Naive thymus-derived CD8-positive, alpha-beta T cell (primary cell): ENCODE measurements around the gene BLM. TPM values are rescaled to one million over a fixed set of nuclear protein-coding genes. Genes with fewer than 3 reads are reported as not detected.

Source experiments
- ATAC-seq, 2 donors: fragments of 150-1000 bp; cut with Tn5 transposase in 1 of 2; sonication (Bioruptor Pico), chemical (Tn5 transposase) in 1 of 2; 1 replicate in 1 of 2; 2 replicates in 1 of 2; pipeline ENCODE4 v1.10.0; 2021; ENCODE audit warnings: mild to moderate bottlenecking in 2 of 2, moderate library complexity in 2 of 2
- POLR2A ChIA-PET: fragments of 350-600 bp; sonication (Branson Sonifier 250); formaldehyde crosslinking; loops from one replicate; lab custom pipeline; 2021; ENCODE audit warnings: antibody characterized with exemption; lab: Charles Lee
- DNase-seq, 10 donors: peaks; one replicate each; pipeline versions ENCODE4 v3.0.0 to v3.0.0-alpha.2; 2020 to 2022
- H3K27ac Mint-ChIP-seq, 10 donors: one replicate each; pipeline ENCODE4 v1.8.0; 2020 to 2022; ENCODE audit warnings: mild to moderate bottlenecking in 10 of 10, mixed read lengths in 10 of 10, moderate library complexity in 4 of 10, inconsistent platforms in 1 of 10
- H3K27me3 Mint-ChIP-seq, 5 donors: one replicate each; pipeline ENCODE4 v1.8.0; 2021 to 2022; ENCODE audit warnings: mixed read lengths in 5 of 5
- H3K36me3 Mint-ChIP-seq, 3 donors: one replicate each; pipeline ENCODE4 v1.8.0; 2020 to 2022; ENCODE audit warnings: mixed read lengths in 3 of 3, mild to moderate bottlenecking in 2 of 3, inconsistent platforms in 1 of 3
- H3K4me1 Mint-ChIP-seq, 4 donors: one replicate each; pipeline ENCODE4 v1.8.0; 2021 to 2022; ENCODE audit warnings: mixed read lengths in 4 of 4
- H3K4me3 Mint-ChIP-seq, 10 donors: one replicate each; pipeline ENCODE4 v1.8.0; 2020 to 2022; ENCODE audit warnings: mild to moderate bottlenecking in 10 of 10, mixed read lengths in 10 of 10, moderate library complexity in 6 of 10, inconsistent platforms in 1 of 10
- H3K9me3 Mint-ChIP-seq, 9 donors: one replicate each; pipeline ENCODE4 v1.8.0; 2020 to 2022; ENCODE audit warnings: mixed read lengths in 9 of 9, mild to moderate bottlenecking in 3 of 9, inconsistent platforms in 1 of 9, moderate library complexity in 1 of 9
- polyA plus RNA-seq, 3 donors: library from polyadenylated mRNA; unstranded; fragments of 300-500 nt; fragmentation: Illumina TruSeq; gene quantifications; one replicate each; pipeline ENCODE4 v1.2.3, GENCODE V29; 2021
- total RNA-seq, 8 experiments: library from RNA in 2 of 8; stranded (reverse) in 2 of 8; gene quantifications; one replicate each; pipeline ENCODE4 v1.2.3 and lab custom pipeline; 2021 to 2026

BLM gene
- total and polyA plus RNA-seq, 5 experiments from 2014 or later, result 2.6 to 7.1 (median 4.1) TPM

DNA sequence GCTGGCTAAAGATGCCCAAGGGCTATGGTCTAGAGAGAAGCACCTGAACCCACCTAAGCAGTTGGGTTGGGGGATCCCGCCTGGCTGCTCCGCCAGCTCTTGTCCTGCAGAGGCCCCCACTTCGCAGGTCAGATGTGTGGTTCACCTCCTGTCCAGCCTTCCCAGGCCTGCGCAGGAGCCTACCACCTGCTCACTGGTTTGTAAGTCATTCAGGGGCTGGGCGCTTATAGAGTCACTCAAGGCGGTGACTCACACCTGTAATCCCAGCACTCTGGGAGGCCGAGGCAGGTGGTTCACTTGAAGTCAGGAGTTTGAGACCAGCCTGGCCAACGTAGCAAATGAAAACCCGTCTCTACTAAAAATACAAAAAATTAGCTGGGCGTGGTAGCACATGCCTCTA is 147.4 kb downstream of the BLM start:
- POLR2A ChIA-PET, result interaction anchor here (0.7 to 1.4 kb wide), 2 partner anchors 48 to 69 kb away, joined by 3 read pairs; no protein-coding TSS in a partner anchor
- ATAC-seq, result no peak
- peaks cover 5 to 33% (median 11%) of the 10 kb centered on the region in 4 donors for H3K4me1 Mint-ChIP-seq
- no peak for DNase-seq
- H3K4me3 Mint-ChIP-seq, result no peak overlapping the region
- no peak overlapping the region for H3K27ac Mint-ChIP-seq
- no peaks in the 10 kb centered on the region for H3K36me3 Mint-ChIP-seq
- no peaks in the 10 kb centered on the region for H3K27me3 Mint-ChIP-seq
- no peaks in the 10 kb centered on the region for H3K9me3 Mint-ChIP-seq

DNA sequence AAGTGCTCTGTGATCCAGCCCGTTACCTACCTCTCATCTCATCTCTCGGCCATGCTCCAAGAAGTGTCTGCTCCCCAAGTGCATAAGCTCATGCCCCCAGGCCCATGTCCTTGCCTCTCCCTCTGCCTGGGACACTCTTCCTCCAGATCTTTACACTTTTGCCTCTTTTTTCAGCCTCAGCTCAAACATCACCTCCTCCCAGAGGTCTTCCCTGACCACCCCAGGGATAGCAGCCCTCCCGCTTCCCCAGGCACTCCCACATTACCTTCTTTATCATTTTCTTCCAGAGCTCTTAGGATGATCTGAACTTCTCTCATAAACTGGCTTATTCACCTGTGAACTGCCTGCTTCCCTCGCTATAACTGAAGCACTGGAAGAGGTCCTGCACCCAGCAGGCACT is 148.6 kb downstream of the BLM start:
- peak overlapping the region in 3 of 10 donors; percentile 7 to 68 (median 36) for H3K27ac Mint-ChIP-seq
- POLR2A ChIA-PET, result interaction anchor here (0.5 to 0.6 kb wide), 2 partner anchors 44 to 113 kb away, joined by 3 read pairs; no protein-coding TSS in a partner anchor
- DNase-seq (no peak), ATAC-seq (no peak)
- H3K4me1 Mint-ChIP-seq, result peaks cover 13 to 38% (median 21%) of the 10 kb centered on the region in 4 donors
- H3K27me3 Mint-ChIP-seq, result no peaks in the 10 kb centered on the region
- H3K4me3 Mint-ChIP-seq, result no peak overlapping the region
- H3K36me3 Mint-ChIP-seq, result no peaks in the 10 kb centered on the region
- no peaks in the 10 kb centered on the region for H3K9me3 Mint-ChIP-seq

Other genes starting within 250 kb of the BLM start
- gene CRTC3, start 187.4 kb upstream of the BLM start, total RNA-seq, result 100 to 1,000 TPM; 102 to 110 TPM
- 10 to 100 TPM; 21.9 to 51.1 (median 33.5) TPM for gene CRTC3, start 187.4 kb upstream of the BLM start, polyA plus RNA-seq
- gene FURIN, start 151.2 kb downstream of the BLM start, total RNA-seq, result 10 to 100 TPM; 40.8 to 45.1 TPM
- gene FURIN, start 151.2 kb downstream of the BLM start, polyA plus RNA-seq, result 10 to 100 TPM in 1 of 3 donors, 1 to 10 TPM in 2; 2.7 to 10.5 (median 4.8) TPM
- 1 to 10 TPM; 2.8 to 3.5 TPM for gene FES, start 167.2 kb downstream of the BLM start, total RNA-seq
- gene FES, start 167.2 kb downstream of the BLM start, polyA plus RNA-seq, result under 1 TPM in 2 of 3 donors, not detected in 1; 0.08 to 0.24 TPM
- 100 to 1,000 TPM; 126 to 139 TPM for gene MAN2A2, start 186.0 kb downstream of the BLM start, total RNA-seq
- gene MAN2A2, start 186.0 kb downstream of the BLM start, polyA plus RNA-seq, result 1 to 10 TPM; 3.1 to 8.6 (median 3.7) TPM
- 10 to 100 TPM; 30.1 to 31.8 TPM for gene HDDC3, start 215.2 kb downstream of the BLM start, total RNA-seq
- 10 to 100 TPM; 34.1 to 47.6 (median 45.5) TPM for gene HDDC3, start 215.2 kb downstream of the BLM start, polyA plus RNA-seq
- 10 to 100 TPM; 53.7 to 57.9 TPM for gene UNC45A, start 217.9 kb downstream of the BLM start, total RNA-seq
- gene UNC45A, start 217.9 kb downstream of the BLM start, polyA plus RNA-seq, result 10 to 100 TPM; 53.4 to 73.7 (median 70.3) TPM
- gene RCCD1, start 237.5 kb downstream of the BLM start, total RNA-seq, result 10 to 100 TPM; 15.7 to 15.8 TPM
- gene RCCD1, start 237.5 kb downstream of the BLM start, polyA plus RNA-seq, result 1 to 10 TPM; 2.2 to 4.7 (median 3.1) TPM